22Rv1 (cell line): ENCODE measurements around the gene C11orf58.

Source experiments
- ZFX ChIP-seq: fragments of 450-650 bp; IDR thresholded peaks from 2 replicates; pipeline ENCODE4 v1.6.1; 2017; ENCODE audit warnings: antibody characterized with exemption, borderline replicate concordance
- TF ChIP-seq, protein P1 (sequence below): fragments of 450-650 bp; IDR thresholded peaks from 2 replicates; pipeline ENCODE4 v1.5.1; 2017; ENCODE audit warnings: mild to moderate bottlenecking

DNA sequence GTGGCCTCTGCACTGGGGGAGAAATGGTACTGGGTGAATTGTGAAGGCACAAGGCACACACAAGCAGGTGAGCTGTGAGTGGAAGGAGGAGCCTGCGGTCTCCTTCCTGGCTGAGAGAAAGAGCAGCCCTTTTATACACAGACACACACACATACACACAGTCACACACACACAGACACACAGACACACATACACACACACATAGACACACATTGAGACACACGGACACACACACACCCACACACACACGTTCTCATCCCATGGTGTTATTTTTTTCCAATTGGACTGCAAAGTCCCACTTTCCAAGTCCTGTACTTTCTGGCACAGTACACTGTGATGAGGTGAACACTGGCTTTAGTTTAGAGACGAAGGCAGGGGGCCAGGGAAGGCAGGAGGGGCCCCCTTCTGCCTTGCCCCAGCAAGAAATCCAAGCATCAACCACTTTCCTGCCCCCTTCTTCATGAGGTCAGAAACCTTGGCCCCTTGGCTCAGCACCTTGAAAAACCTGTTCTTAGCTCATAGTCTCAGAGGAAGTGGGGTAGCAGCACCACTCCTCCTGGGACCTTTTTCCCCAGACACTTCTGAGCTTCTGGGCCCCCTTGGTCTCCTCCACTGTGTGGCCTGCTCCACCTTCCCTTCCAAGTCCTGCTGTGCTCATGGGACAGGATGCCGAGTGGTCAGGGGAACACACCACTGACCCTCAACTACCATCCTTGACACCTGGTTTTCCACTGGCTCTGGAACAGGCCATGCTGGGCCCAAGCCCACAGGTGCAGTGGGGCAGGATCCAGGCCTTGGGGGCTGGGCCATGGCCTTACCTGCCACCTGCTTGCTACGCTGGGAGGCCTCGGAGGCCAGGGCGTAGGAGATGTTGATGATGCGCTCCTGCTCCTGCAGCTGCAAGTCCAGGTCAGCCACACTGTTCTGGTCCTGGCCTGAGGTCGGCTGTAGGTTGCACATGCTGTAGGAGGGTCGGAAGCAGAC lies 43.8 kb downstream of the C11orf58 start:
- TF ChIP-seq ZFX, result no peak
- TF ChIP-seq, protein P1, sequence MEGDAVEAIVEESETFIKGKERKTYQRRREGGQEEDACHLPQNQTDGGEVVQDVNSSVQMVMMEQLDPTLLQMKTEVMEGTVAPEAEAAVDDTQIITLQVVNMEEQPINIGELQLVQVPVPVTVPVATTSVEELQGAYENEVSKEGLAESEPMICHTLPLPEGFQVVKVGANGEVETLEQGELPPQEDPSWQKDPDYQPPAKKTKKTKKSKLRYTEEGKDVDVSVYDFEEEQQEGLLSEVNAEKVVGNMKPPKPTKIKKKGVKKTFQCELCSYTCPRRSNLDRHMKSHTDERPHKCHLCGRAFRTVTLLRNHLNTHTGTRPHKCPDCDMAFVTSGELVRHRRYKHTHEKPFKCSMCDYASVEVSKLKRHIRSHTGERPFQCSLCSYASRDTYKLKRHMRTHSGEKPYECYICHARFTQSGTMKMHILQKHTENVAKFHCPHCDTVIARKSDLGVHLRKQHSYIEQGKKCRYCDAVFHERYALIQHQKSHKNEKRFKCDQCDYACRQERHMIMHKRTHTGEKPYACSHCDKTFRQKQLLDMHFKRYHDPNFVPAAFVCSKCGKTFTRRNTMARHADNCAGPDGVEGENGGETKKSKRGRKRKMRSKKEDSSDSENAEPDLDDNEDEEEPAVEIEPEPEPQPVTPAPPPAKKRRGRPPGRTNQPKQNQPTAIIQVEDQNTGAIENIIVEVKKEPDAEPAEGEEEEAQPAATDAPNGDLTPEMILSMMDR, result no peak
